Myocyte (in vitro differentiated cells): ENCODE results near the gene MPP3. TPM values are rescaled to one million over a fixed set of nuclear protein-coding genes. Genes with fewer than 3 reads are reported as not detected.

ENCODE experiments used
- DNase-seq: peaks from one replicate; pipeline ENCODE4 v3.0.0-alpha.2; 2012; ENCODE audit warnings: low read depth
- total RNA-seq: library from RNA; depleted of rRNA; stranded (reverse); fragments of >200 nt; gene quantifications from 2 replicates; pipeline ENCODE4 v1.2.3, GENCODE V29; 2014

MPP3 gene
- total RNA-seq, 1 donor from 2014 or later: 5.5 TPM

DNA sequence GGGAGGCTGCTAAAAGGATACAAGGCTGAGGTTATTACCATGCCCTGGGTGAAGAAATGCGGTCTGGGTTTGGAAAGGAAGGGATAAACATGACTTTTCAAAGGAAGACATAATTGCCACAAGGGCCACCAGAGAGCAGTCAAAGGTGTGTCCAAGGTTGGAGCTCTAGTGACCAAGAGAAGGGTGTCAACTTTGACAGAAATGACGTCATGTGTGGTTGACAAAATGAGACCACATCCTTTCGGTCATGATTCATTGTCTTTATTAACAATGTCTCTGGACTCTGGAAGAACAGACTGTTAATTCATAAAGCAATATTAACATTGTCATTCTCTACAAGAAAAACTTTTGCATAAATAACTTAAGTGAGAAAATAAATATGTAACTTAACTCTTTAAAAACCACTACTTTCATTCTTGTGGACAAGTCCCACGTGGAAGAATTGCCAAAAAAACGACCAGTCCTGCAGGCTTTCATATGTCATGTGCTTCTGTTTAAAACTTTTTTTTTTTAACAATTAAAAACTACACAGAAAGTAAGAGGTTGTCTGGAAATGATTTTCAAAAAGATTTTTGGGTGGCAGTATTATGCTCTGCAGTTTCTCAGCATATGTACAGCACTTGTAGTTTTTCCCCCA is 79.3 kb downstream of the MPP3 start:
- peak; percentile 43 for DNase-seq

Other genes with a start within 250 kb of the MPP3 start
- 0.19 and 0.47 TPM in 2 replicates for gene MEOX1, start 171.2 kb downstream of the MPP3 start, total RNA-seq
- not detected in 2 replicates for gene SOST, start 74.4 kb downstream of the MPP3 start, total RNA-seq
- gene DUSP3, start 54.2 kb downstream of the MPP3 start, total RNA-seq: 103 and 104 TPM in 2 replicates
- gene CFAP97D1, start 52.7 kb downstream of the MPP3 start, total RNA-seq: not detected in 2 replicates
- gene CD300LG, start 14.0 kb upstream of the MPP3 start, total RNA-seq: not detected in 2 replicates
- 0.96 and 2.3 TPM in 2 replicates for gene MPP2, start 74.4 kb upstream of the MPP3 start, total RNA-seq
- not detected in 2 replicates for gene PPY, start 109.3 kb upstream of the MPP3 start, total RNA-seq
- 0.19 TPM in 1 of 2 replicates, not detected in the other for gene PYY, start 120.8 kb upstream of the MPP3 start, total RNA-seq
- 0.10 and 0.40 TPM in 2 replicates for gene NAGS, start 171.5 kb upstream of the MPP3 start, total RNA-seq
- gene TMEM101, start 181.8 kb upstream of the MPP3 start, total RNA-seq: 36.8 and 40.6 TPM in 2 replicates
- 34.1 and 40.2 TPM in 2 replicates for gene LSM12, start 233.5 kb upstream of the MPP3 start, total RNA-seq
- gene G6PC3, start 237.6 kb upstream of the MPP3 start, total RNA-seq: 39.5 and 44.6 TPM in 2 replicates